ENCODE measurements around the gene SKAP1. TPM values are rescaled to one million over a fixed set of nuclear protein-coding genes. Genes with fewer than 3 reads are reported as not detected.

SKAP1 gene
- total RNA-seq, 1 donor from 2014 or later: 0.27 TPM

GRCh38 chr17:48153691-48154358 is 276.2 kb downstream of the SKAP1 start:
- no peaks in the 10 kb centered on the region for H3K9me3 ChIP-seq (replicated peaks)
- no peak overlapping the region for H3K4me3 ChIP-seq
- intact Hi-C loops (cut with micrococcal nuclease): no loop called here
- H3K27me3 ChIP-seq (ENCODE audit: low read depth): peaks cover 93% of the 10 kb centered on the region
- DNase-seq: no peak
- H3K27ac ChIP-seq (replicated peaks): no peak overlapping the region
- H3K4me1 ChIP-seq: no peaks in the 10 kb centered on the region
- H3K36me3 ChIP-seq: no peaks in the 10 kb centered on the region
- TF ChIP-seq CTCF (IDR thresholded peaks at IDR 0.05; ENCODE audit: borderline replicate concordance): peak; percentile 48

- no peak for TF ChIP-seq CTCF (IDR thresholded peaks at IDR 0.05; ENCODE audit: borderline replicate concordance)
- H3K27ac ChIP-seq (replicated peaks): no peak overlapping the region
- H3K36me3 ChIP-seq: no peaks in the 10 kb centered on the region
- no peak for DNase-seq
- H3K4me3 ChIP-seq: no peak overlapping the region
- H3K27me3 ChIP-seq (ENCODE audit: low read depth): peaks cover 100% of the 10 kb centered on the region
- H3K4me1 ChIP-seq: no peaks in the 10 kb centered on the region
- H3K9me3 ChIP-seq (replicated peaks): no peaks in the 10 kb centered on the region
- intact Hi-C loops (cut with micrococcal nuclease): no loop called here
Observed at GRCh38 chr17:48152289-48152688, 277.7 kb downstream of the SKAP1 start.

- TF ChIP-seq CTCF (IDR thresholded peaks at IDR 0.05; ENCODE audit: borderline replicate concordance): no peak
- intact Hi-C loops (cut with micrococcal nuclease): no loop called here
- H3K4me1 ChIP-seq: no peaks in the 10 kb centered on the region
- peaks cover 100% of the 10 kb centered on the region for H3K27me3 ChIP-seq (ENCODE audit: low read depth)
- H3K27ac ChIP-seq (replicated peaks): no peak overlapping the region
- DNase-seq: no peak
- H3K9me3 ChIP-seq (replicated peaks): no peaks in the 10 kb centered on the region
- no peaks in the 10 kb centered on the region for H3K36me3 ChIP-seq
- H3K4me3 ChIP-seq: no peak overlapping the region
Observed at GRCh38 chr17:48151220-48151619, 278.8 kb downstream of the SKAP1 start.

- DNase-seq: no peak
- Histone ChIP-seq H3K27ac (replicated peaks) (no peak overlapping the region), H3K36me3 (no peaks in the 10 kb centered on the region), H3K4me1 (no peaks in the 10 kb centered on the region), H3K27me3 (ENCODE audit: low read depth) (peaks cover 100% of the 10 kb centered on the region), H3K9me3 (replicated peaks) (no peaks in the 10 kb centered on the region), H3K4me3 (no peak overlapping the region)
- TF ChIP-seq CTCF (IDR thresholded peaks at IDR 0.05; ENCODE audit: borderline replicate concordance): no peak
- intact Hi-C loops (cut with micrococcal nuclease): no loop called here
Observed at GRCh38 chr17:48150597-48151001, 279.4 kb downstream of the SKAP1 start.

- Histone ChIP-seq H3K27ac (replicated peaks) (no peak overlapping the region), H3K36me3 (no peaks in the 10 kb centered on the region), H3K9me3 (replicated peaks) (no peaks in the 10 kb centered on the region), H3K4me3 (no peak overlapping the region), H3K4me1 (no peaks in the 10 kb centered on the region), H3K27me3 (ENCODE audit: low read depth) (peaks cover 100% of the 10 kb centered on the region)
- no peak for DNase-seq
- no peak for TF ChIP-seq CTCF (IDR thresholded peaks at IDR 0.05; ENCODE audit: borderline replicate concordance)
- intact Hi-C loops (cut with micrococcal nuclease): no loop called here
Observed at GRCh38 chr17:48149787-48150463, 280.1 kb downstream of the SKAP1 start.
